ENCODE measurements around the gene HLA-DPA1. TPM values are rescaled to one million over a fixed set of nuclear protein-coding genes. Genes with fewer than 3 reads are reported as not detected.

Gene HLA-DPA1
- total RNA-seq, 2 donors from 2014 or later, result 141 to 148 TPM

- H3K27ac ChIP-seq, result no peak overlapping the region
- no peaks in the 10 kb centered on the region for H3K9me3 ChIP-seq
- no peaks in the 10 kb centered on the region for H3K27me3 ChIP-seq (replicated peaks; ENCODE audit: insufficient read depth)
- ATAC-seq (ENCODE audit: insufficient number of reproducible peaks, low FRiP score, low read depth) (no peak), DNase-seq (ENCODE audit: low spot score) (no peak)
- H3K4me1 ChIP-seq (ENCODE audit: control insufficient read depth in 1 of 2, low read depth in 2 of 2), result peaks cover 7 to 9% of the 10 kb centered on the region in 2 donors
- H3K36me3 ChIP-seq, result no peaks in the 10 kb centered on the region
- TF ChIP-seq CTCF (IDR thresholded peaks at IDR 0.05), result no peak
- H3K4me3 ChIP-seq, result no peak overlapping the region
These were observed 57.7 kb downstream of the HLA-DPA1 start for GRCh38 chr6:33015798-33016197.

GRCh38 chr6:33014841-33015634 lies 58.4 kb downstream of the HLA-DPA1 start:
- Histone ChIP-seq H3K27me3 (replicated peaks; ENCODE audit: insufficient read depth) (no peaks in the 10 kb centered on the region), H3K36me3 (no peaks in the 10 kb centered on the region), H3K4me1 (ENCODE audit: control insufficient read depth in 1 of 2, low read depth in 2 of 2) (peaks cover 7 to 9% of the 10 kb centered on the region in 2 donors), H3K9me3 (no peaks in the 10 kb centered on the region), H3K27ac (no peak overlapping the region), H3K4me3 (no peak overlapping the region)
- peak; percentile 83 for TF ChIP-seq CTCF (IDR thresholded peaks at IDR 0.05)
- ATAC-seq (ENCODE audit: insufficient number of reproducible peaks, low FRiP score, low read depth) (no peak), DNase-seq (ENCODE audit: low spot score) (no peak)

Other genes with a start within 250 kb of the HLA-DPA1 start
- gene TAP2, start 234.9 kb downstream of the HLA-DPA1 start, total RNA-seq, result 10 to 100 TPM in 1 of 2 donors, 1 to 10 TPM in 1; 9.6 to 17.3 TPM
- gene PSMB8, start 229.6 kb downstream of the HLA-DPA1 start, total RNA-seq, result 10 to 100 TPM; 28.4 to 43.3 TPM
- 10 to 100 TPM; 41.6 to 46.9 TPM for gene TAP1, start 219.9 kb downstream of the HLA-DPA1 start, total RNA-seq
- gene PSMB9, start 219.5 kb downstream of the HLA-DPA1 start, total RNA-seq, result 10 to 100 TPM; 24.2 to 25.7 TPM
- 10 to 100 TPM; 13.5 to 34.4 TPM for gene HLA-DMB, start 132.6 kb downstream of the HLA-DPA1 start, total RNA-seq
- gene HLA-DMA, start 120.6 kb downstream of the HLA-DPA1 start, total RNA-seq, result 10 to 100 TPM; 41.7 to 53.2 TPM
- 100 to 1,000 TPM; 134 to 169 TPM for gene BRD2, start 105.1 kb downstream of the HLA-DPA1 start, total RNA-seq
- gene HLA-DOA, start 64.1 kb downstream of the HLA-DPA1 start, total RNA-seq, result 10 to 100 TPM in 1 of 2 donors, 1 to 10 TPM in 1; 5.8 to 19.4 TPM
- gene HLA-DPB1, start 2.3 kb upstream of the HLA-DPA1 start, total RNA-seq, result 100 to 1,000 TPM in 1 of 2 donors, 10 to 100 TPM in 1; 78.4 to 112 TPM
- gene COL11A2, start 118.8 kb upstream of the HLA-DPA1 start, total RNA-seq, result 1 to 10 TPM; 1.9 to 3.4 TPM
- 10 to 100 TPM; 38.7 to 47.2 TPM for gene RXRB, start 127.0 kb upstream of the HLA-DPA1 start, total RNA-seq
- 100 to 1,000 TPM in 1 of 2 donors, 10 to 100 TPM in 1; 71.3 to 106 TPM for gene SLC39A7, start 127.2 kb upstream of the HLA-DPA1 start, total RNA-seq
- 10 to 100 TPM in 1 of 2 donors, 1 to 10 TPM in 1; 4.0 to 15.0 TPM for gene HSD17B8, start 131.0 kb upstream of the HLA-DPA1 start, total RNA-seq
- 10 to 100 TPM; 13.2 to 17.3 TPM for gene RING1, start 134.9 kb upstream of the HLA-DPA1 start, total RNA-seq
- gene VPS52, start 198.2 kb upstream of the HLA-DPA1 start, total RNA-seq, result 10 to 100 TPM; 31.4 to 43.2 TPM
- 1,000 to 10,000 TPM; 1,163 to 1,178 TPM for gene RPS18, start 198.4 kb upstream of the HLA-DPA1 start, total RNA-seq
- 10 to 100 TPM; 18.1 to 27.3 TPM for gene B3GALT4, start 203.5 kb upstream of the HLA-DPA1 start, total RNA-seq
- 10 to 100 TPM; 42.6 to 60.3 TPM for gene WDR46, start 215.6 kb upstream of the HLA-DPA1 start, total RNA-seq
- gene PFDN6, start 216.0 kb upstream of the HLA-DPA1 start, total RNA-seq, result 10 to 100 TPM; 26.8 to 31.9 TPM
- gene RGL2, start 225.3 kb upstream of the HLA-DPA1 start, total RNA-seq, result 10 to 100 TPM; 49.9 to 83.5 TPM
- gene TAPBP, start 240.4 kb upstream of the HLA-DPA1 start, total RNA-seq, result 100 to 1,000 TPM in 1 of 2 donors, 10 to 100 TPM in 1; 88.0 to 107 TPM
- 10 to 100 TPM; 15.0 to 29.5 TPM for gene ZBTB22, start 244.1 kb upstream of the HLA-DPA1 start, total RNA-seq
- 10 to 100 TPM; 32.4 to 78.5 TPM for gene DAXX, start 249.3 kb upstream of the HLA-DPA1 start, total RNA-seq